NT2/D1 (cell line): ENCODE data around the gene DENND4B.

Experiments used
- SUZ12 ChIP-seq: IDR thresholded peaks from 2 replicates; pipeline ENCODE4 v1.6.1; 2011; ENCODE audit not compliant: insufficient read length, insufficient read depth; ENCODE audit errors: extremely low read depth
- YY1 ChIP-seq: IDR thresholded peaks from 2 replicates; pipeline ENCODE4 v1.6.1; 2011; ENCODE audit not compliant: insufficient read length, insufficient read depth
- ZNF274 ChIP-seq: IDR thresholded peaks from 2 replicates; pipeline ENCODE4 v1.6.1; 2011; ENCODE audit warnings: mild to moderate bottlenecking, low read depth, low read length

- no peak for TF ChIP-seq ZNF274
- no peak for TF ChIP-seq YY1
- no peak for TF ChIP-seq SUZ12
These were observed 24.8 kb downstream of the DENND4B start for GRCh38 chr1:153921803-153922075.
